ENCODE results near the gene EPHX1. TPM values are rescaled to one million over a fixed set of nuclear protein-coding genes. Genes with fewer than 3 reads are reported as not detected.

The EPHX1 gene
- total and polyA plus RNA-seq, 10 of the 15 experiments (the other 5 are each of a cell fraction or from before 2014, with no cell fraction given), result 0.33 to 2.9 (median 0.78) TPM; not detected in 2

DNA sequence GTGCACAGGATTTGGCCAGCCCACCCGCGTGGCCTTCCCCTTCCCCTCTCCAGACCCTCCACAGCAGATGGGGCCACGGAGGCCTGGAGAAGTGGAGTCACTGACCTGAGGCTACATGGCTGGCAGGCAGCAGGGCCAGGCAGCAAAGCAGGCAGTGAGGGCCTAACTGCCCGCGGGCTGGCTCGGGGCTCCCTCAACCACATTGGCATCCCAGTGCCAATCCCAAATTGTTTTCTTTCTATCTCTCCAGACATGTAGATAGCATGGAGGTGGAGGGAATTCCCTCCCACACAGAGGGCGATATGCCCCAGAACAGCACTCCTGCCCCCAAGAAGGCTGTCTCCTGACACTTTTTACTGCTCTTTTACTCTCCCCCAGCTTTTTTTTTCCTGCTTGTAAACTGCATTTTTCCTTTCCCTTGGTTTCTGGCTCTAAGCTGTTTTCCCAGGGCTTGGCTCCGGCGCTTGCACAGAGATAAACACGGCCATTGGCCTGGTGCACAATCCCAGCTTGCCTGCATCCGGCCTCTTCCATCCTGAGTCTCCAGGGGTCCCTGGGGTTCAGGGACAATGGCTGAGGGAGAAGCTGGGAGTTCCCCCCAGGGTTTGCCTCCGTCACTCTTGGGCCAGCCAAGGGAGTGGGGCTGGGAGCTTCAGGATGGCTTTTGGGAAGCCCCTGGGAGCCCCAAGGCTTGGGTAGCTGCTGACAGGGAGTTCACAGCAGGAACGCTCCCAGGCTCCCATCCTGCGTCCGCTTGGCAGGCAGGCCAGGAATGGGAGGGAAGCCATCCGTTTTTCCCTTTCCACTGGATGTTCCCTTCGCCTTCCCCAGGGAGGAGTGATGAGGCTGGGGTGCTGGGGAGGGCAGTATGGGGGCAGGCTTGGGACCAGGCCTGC lies 7.0 kb downstream of the EPHX1 start (continued):
- no peak for TF ChIP-seq NFXL1 (IDR thresholded peaks at IDR 0.05; ENCODE audit: borderline replicate concordance)
- TF ChIP-seq CBX3 (IDR thresholded peaks at IDR 0.05; ENCODE audit: borderline replicate concordance, low read depth), result no peak
- TF ChIP-seq ATF7 (IDR thresholded peaks at IDR 0.05; ENCODE audit: low read depth), result no peak
- no peak for TF ChIP-seq FOXK2 (IDR thresholded peaks at IDR 0.05)
- TF ChIP-seq BHLHE40 (IDR thresholded peaks at IDR 0.05; ENCODE audit: borderline replicate concordance in 1 of 2, low read depth in 2 of 2, low read length in 1 of 2), result no peak
- TF ChIP-seq, protein P1, sequence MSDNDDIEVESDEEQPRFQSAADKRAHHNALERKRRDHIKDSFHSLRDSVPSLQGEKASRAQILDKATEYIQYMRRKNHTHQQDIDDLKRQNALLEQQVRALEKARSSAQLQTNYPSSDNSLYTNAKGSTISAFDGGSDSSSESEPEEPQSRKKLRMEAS (IDR thresholded peaks at IDR 0.05; ENCODE audit: low read depth, low read length), result no peak

DNA sequence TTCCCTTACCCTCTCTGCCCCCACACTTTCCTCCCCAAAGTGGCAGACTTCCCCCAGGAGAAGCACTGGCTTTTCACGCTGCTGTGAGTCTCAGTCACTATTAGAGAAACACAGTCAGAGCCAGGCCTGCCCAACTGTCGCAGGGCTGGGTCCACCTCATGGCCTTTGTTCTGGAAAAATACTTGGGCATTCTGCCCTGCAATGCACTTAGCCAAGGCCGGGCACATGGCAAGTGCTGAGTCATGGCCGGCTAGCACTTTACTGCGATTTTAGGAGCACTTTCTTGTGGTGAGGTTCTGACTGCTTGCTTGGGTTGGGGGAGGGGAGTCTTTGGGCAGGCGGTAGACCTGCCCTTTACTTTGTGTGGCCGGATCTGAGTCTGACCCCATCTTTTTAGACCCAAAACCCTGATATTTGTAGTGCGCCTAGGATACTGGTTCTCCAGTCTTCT lies 7.7 kb downstream of the EPHX1 start:
- no peak for FAIRE-seq
- no peak overlapping the region for H2AFZ ChIP-seq (ENCODE audit: control insufficient read depth, low read depth, low read length)
- no peaks in the 10 kb centered on the region for H3K9me3 ChIP-seq (replicated peaks; ENCODE audit: control insufficient read depth, insufficient read depth, low read length)
- no peak overlapping the region for H3K4me2 ChIP-seq (ENCODE audit: control insufficient read depth, insufficient read depth)
- ATAC-seq, result no peak; the same call in 2 of the 3 replicates
- no peaks in the 10 kb centered on the region for H3K27me3 ChIP-seq (replicated peaks in 1 of 2; ENCODE audit: control insufficient read depth in 2 of 2, insufficient read depth in 2 of 2, low read length in 1 of 2)
- no peaks in the 10 kb centered on the region for H3K36me3 ChIP-seq (ENCODE audit: control insufficient read depth in 2 of 2, insufficient read depth in 2 of 2, low read length in 1 of 2)
- H3K79me2 ChIP-seq (ENCODE audit: control insufficient read depth, insufficient read depth, low read length), result no peaks in the 10 kb centered on the region
- TF ChIP-seq MYB (IDR thresholded peaks at IDR 0.05; ENCODE audit: borderline replicate concordance, low read depth, low read length), result no peak
- TF ChIP-seq, protein P2, sequence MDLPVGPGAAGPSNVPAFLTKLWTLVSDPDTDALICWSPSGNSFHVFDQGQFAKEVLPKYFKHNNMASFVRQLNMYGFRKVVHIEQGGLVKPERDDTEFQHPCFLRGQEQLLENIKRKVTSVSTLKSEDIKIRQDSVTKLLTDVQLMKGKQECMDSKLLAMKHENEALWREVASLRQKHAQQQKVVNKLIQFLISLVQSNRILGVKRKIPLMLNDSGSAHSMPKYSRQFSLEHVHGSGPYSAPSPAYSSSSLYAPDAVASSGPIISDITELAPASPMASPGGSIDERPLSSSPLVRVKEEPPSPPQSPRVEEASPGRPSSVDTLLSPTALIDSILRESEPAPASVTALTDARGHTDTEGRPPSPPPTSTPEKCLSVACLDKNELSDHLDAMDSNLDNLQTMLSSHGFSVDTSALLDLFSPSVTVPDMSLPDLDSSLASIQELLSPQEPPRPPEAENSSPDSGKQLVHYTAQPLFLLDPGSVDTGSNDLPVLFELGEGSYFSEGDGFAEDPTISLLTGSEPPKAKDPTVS (IDR thresholded peaks at IDR 0.05; ENCODE audit: low read depth, low read length), result no peak
- TF ChIP-seq CBX5 (IDR thresholded peaks at IDR 0.05; ENCODE audit: low read depth), result no peak
- no peak for TF ChIP-seq EED (IDR thresholded peaks at IDR 0.05; ENCODE audit: low read depth)
- no peak for TF ChIP-seq ASH2L (IDR thresholded peaks at IDR 0.05; ENCODE audit: borderline replicate concordance, low read depth)
- ChIA-PET CTCF (interaction anchor here (0.9 to 1.1 kb wide), 2 partner anchors 35 to 40 kb away, joined by 3 to 4 read pairs; partner anchors contain the start of gene SRP9), RAD21 (ENCODE audit: unreplicated experiment) (interaction anchor here (0.5 kb wide), 1 partner anchor 90 kb away, joined by 3 read pairs; no protein-coding TSS in a partner anchor), SMC1A (ENCODE audit: uncharacterized antibody, unreplicated experiment) (interaction anchor here (0.7 kb wide), 1 partner anchor 1221 kb away, joined by 3 read pairs; no protein-coding TSS in a partner anchor), POLR2A (no interaction called here)
- no peaks in the 10 kb centered on the region for H4K20me1 ChIP-seq (ENCODE audit: control insufficient read depth, insufficient read depth)
- no peak for DNase-seq (ENCODE audit: low read depth, low spot score)
- H3K4me3 ChIP-seq, result no peak overlapping the region
- no peak overlapping the region for H3K27ac ChIP-seq (ENCODE audit: control insufficient read depth, insufficient read depth)
- WGBS (ENCODE audit: insufficient coverage, insufficient replicate concordance, low lambda C conversion rate, missing lambda C conversion rate), result 46% methylated on average over 8 of the region's 8 CpGs
- H3K9ac ChIP-seq (ENCODE audit: control insufficient read depth, insufficient read depth, low read length), result no peak overlapping the region
- intact Hi-C loops (cut with micrococcal nuclease; ENCODE audit: unreplicated experiment), result no loop called here
- in situ Hi-C loops (cut with MboI), result no loop called here
- BruUV-seq (replicated peaks), result no TSS peak
- no peaks in the 10 kb centered on the region for H3K4me1 ChIP-seq (ENCODE audit: control insufficient read depth, insufficient read depth, low read length)
